ENCODE measurements around the gene GPRIN2.

- TF ChIP-seq REST (IDR thresholded peaks at IDR 0.05; ENCODE audit: low read depth, low read length) (no peak), CTCF (IDR thresholded peaks at IDR 0.05) (no peak), JUND (IDR thresholded peaks at IDR 0.05) (no peak), POLR2AphosphoS5 (IDR thresholded peaks at IDR 0.05; ENCODE audit: low read depth, low read length) (no peak), USF2 (IDR thresholded peaks at IDR 0.05; ENCODE audit: borderline replicate concordance, low read depth, low read length) (no peak), FOXJ3 (CRISPR knock-in tag; IDR thresholded peaks at IDR 0.05) (no peak), ZBTB33 (IDR thresholded peaks at IDR 0.05; ENCODE audit: borderline replicate concordance, low read depth) (no peak), RAD21 (IDR thresholded peaks at IDR 0.05; ENCODE audit: low read length) (no peak), RXRA (IDR thresholded peaks at IDR 0.05; ENCODE audit: borderline replicate concordance, low read depth) (no peak)
These were observed 29.8 kb downstream of the GPRIN2 start for GRCh38 chr10:46526682-46527038.

All from SK-N-SH (cell line).